Uterus (tissue), 2 donors: ENCODE results near the gene POU3F1.

ENCODE experiments used
- POLR2A ChIP-seq, 2 donors: fragments of 450-650 bp; IDR thresholded peaks; one replicate each; pipeline ENCODE4 v1.6.1; 2016; ENCODE audit warnings: antibody characterized with exemption in 2 of 2, mild to moderate bottlenecking in 1 of 2, moderate library complexity in 1 of 2
- TF ChIP-seq, protein P1 (sequence below), 4 experiments: fragments of 200-600 bp in 2 of 4; fragments of 450-650 bp in 2 of 4; sonication (generic) in 2 of 4; IDR thresholded peaks; one replicate each; pipeline ENCODE4 v1.5.1; 2016 to 2019; ENCODE audit warnings: antibody characterized with exemption in 4 of 4, mild to moderate bottlenecking in 2 of 4, moderate library complexity in 1 of 4

DNA sequence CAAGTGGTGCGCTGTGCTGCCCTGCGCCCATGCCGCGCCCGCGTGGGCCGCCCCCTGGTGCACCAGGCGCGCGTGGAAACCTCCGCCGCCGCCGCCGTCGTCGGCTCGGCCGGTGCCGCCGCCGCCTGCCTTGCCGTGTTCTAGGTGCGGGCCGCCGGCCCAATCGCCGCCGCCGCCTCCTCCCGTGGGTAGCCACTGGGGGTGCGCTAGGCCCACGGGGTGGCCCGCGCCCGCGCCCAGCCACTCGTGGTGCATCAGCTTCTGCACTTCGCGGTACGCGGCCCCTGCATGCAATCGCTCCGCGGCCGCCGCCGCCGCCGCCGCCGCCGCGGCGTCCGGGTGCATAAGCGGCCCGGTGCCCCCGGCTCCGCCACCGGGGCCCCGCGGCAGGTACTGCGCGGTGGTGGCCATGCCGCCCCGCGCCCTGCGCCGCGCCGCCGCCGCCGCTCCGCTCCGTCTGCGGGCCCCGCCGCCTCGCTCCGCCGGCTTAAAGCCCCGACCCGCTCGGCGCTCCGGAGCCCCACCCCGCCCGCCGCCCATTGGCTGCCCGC, at the start of gene POU3F1:
- TF ChIP-seq, protein P1, sequence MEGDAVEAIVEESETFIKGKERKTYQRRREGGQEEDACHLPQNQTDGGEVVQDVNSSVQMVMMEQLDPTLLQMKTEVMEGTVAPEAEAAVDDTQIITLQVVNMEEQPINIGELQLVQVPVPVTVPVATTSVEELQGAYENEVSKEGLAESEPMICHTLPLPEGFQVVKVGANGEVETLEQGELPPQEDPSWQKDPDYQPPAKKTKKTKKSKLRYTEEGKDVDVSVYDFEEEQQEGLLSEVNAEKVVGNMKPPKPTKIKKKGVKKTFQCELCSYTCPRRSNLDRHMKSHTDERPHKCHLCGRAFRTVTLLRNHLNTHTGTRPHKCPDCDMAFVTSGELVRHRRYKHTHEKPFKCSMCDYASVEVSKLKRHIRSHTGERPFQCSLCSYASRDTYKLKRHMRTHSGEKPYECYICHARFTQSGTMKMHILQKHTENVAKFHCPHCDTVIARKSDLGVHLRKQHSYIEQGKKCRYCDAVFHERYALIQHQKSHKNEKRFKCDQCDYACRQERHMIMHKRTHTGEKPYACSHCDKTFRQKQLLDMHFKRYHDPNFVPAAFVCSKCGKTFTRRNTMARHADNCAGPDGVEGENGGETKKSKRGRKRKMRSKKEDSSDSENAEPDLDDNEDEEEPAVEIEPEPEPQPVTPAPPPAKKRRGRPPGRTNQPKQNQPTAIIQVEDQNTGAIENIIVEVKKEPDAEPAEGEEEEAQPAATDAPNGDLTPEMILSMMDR (IDR thresholded peaks at IDR 0.05), result no peak
- no peak for TF ChIP-seq POLR2A (IDR thresholded peaks at IDR 0.05)
